HG03095 (cell line): ENCODE results near the gene KCNG2.

Experiments
- ATAC-seq: cut with Tn5 transposase; IDR thresholded peaks from one replicate; pipeline ENCODE4 v1.9.1; 2021; ENCODE audit warnings: moderate library complexity; ENCODE audit not compliant: unreplicated experiment

KCNG2 gene

DNA sequence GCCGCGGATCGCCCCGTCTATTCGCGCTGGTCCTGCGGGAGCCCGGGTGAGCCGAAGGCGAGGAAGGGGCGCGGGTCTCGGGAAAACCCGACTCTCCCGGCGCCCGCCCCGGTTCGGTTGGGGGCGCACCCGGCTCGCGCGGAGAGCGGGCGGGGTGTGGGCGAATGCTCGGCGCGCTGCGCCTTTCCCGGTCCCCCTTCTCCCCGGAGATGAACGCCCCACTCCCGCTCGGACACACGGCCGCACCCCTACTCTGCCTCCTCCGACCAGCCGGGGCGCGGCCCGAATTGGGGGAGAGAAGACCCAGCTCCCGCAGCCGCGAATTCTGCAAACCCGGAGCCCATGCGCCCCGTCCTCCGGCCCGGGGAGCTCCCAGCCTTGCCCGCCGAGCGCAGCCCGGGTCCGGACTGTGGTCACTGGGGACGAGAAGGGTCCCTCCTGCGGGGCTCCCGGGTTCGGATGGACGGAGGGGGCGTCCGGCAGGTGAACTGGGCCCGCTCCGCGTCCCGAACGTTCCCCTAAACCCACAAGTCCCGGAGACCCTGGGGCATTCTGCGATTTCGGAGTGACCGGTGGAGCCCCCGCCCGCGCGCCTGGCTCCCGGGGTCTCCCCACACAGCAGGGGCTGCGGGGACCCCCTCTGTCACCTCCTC is 734 bp downstream of the KCNG2 start:
- ATAC-seq: no peak

DNA sequence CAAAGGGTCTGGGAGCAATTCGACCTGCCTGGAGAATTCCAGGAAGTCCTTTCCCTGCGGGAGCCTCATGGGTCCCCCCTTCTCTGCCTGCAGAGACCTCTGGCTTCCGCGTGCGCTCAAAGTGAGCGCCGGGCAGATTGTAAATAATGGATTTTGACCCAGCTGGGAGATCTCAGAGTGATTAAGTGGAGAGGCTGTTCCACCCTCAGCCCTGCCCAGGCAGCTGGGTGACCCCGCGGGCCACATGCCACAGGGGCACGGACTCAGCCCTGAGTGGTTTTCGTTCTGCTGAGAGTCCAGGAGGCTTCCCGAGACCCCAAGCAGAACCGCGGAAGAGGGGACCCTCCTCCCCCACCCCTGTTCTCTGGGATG is 1.2 kb downstream of the KCNG2 start:
- no peak for ATAC-seq

DNA sequence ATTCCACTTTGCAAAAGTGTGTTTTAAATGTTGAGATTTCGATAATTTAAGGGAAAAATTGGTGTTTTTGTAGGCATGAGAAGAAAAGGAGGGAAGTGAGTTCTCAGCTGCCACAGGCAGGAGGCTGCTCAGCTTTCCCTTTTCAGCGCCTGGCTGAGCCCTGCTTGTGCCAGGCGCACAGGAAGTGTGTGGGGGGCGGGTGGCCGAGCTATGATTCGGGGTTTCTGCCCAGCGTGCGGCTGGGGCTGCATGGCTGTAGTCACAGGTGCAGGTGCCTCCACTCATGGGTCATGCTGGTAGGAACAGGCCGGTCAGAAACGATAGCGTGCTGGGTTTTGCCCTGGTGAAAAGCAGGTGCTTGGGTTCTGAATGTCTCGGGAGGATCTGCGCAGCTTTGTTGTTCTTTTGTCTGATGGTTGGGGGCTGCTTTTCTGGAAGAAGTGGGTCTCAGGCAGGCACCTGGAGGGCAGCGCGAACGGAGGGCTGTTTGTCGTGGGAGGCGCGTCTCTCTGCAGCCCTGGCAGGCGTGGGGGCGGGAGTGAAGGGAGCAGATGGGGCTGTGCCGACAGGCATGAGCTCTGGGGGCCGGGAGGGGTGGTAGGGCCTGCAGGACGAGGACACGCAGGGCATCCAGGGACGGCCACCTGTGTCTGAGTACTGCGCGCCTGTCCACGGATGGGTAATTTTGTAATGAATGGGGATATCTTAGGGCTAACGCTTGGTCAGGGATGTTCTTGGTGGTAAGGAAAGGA is 2.1 kb downstream of the KCNG2 start:
- no peak for ATAC-seq

DNA sequence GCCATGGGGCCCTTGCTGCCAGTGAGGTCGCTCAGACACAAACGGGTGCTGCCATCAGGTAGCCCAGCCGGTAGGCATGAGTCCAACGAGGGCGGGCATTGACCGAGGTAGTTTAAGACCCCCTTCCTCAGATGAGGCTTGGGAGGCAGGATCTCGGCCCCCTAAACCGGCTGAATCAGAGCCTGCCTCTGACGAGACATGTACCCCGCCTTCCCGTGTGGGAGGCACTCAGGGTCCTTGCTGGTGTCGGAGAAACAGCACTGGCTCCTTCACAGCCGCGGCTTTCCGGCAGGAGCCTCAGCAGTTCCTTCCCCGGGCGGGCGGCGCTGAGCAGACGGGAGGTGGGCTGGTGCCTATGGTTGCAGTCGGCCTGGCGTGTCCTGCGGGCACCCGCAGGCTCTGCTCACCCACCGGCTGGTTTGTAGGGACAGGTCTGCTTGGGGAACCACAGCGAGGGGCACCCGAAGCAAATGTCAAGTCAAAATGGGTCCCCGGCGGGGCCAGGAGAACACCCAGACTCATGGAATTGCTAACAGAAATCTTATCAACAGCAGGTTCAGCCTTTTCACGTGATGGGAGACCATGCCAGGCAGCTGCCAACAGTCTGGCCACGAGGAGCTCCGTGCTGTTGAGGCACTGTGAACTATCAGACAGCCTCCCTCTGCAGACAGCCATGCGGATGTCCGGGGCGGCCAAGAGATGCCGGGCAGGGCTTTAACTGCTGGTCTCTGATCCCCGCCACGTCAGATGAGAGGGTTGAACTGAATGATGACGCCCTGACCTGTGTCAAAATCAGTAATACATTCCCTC is 2.8 kb downstream of the KCNG2 start:
- ATAC-seq: no peak

DNA sequence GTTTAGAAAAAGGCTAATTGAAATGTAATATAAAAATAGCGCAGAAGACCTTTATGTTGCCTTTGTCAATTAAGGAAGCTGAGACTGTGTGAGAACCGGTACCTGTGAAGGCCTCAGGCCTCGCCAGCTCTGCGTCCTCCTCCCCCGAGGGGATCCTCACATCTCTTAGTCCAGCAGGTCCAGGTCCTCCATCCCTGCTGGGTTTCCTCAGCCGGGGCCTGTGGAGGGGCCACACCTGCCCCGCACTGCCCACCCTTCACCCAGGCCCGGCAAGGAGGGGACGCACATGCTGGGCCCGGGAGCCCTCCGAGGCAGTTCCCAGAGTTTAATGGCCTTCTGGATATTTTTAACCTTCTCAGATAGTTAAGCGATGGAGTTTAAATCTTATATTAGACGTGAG is 3.5 kb downstream of the KCNG2 start:
- no peak for ATAC-seq

DNA sequence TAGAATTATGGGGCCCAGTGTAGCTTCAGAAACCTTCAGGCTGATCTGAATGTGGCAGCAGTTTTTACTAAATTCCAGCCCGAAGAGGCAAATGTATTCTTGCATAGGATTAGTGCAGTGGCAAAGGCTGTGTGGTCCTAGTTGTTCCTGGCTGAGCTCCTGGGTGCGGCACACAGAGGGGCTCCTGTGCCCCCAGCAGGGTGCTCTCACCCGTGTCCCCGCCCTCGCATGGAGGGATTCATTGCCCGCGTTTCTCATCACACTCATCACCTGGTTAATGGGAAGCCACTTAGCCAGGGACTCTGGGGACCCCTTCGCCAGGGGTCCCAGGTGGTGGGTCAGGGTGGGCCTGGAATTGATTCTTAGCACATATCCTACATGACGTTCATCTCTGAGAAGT is 3.9 kb downstream of the KCNG2 start:
- ATAC-seq: no peak

DNA sequence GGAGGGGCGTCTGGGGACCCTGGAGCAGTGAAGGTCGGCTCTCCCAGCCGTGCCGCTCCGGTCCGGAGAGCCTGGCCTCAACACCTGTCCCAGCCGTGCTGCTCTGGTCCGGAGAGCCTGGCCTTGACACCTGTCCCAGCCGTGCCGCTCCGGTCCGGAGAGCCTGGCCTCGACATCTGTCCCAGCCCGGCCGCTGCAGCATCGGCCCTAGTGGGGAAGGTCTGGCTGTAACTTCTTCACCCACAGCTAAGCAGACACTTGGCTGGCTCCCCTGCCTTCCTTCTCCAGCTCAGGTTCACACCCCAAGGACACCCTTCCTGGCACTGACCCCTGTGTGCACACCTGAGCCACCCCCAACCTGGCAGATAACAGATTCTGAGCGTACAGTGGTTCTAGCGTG is 4.6 kb downstream of the KCNG2 start:
- ATAC-seq: no peak

DNA sequence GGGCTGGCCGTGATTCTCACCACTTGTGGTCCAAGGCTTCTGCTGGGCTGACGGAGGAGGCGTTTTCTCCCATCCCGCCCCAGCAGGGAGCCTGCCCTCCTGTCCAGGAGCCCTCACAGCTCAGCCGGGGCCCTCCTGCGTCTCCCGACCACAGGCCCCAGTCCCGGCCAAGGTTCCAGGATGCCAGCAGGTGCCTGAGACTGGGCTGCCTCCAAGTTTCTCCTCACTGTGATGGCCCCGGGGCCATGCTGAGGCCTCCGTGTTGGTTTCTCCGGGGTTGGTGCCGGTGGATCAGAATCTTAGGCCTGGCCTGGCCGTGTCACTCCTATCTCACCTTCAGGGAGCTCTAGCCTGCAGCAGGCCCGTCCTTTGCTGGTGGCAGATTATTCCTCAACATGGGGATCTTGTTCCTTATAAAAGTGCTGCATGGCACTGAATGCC is 5.9 kb downstream of the KCNG2 start:
- no peak for ATAC-seq

DNA sequence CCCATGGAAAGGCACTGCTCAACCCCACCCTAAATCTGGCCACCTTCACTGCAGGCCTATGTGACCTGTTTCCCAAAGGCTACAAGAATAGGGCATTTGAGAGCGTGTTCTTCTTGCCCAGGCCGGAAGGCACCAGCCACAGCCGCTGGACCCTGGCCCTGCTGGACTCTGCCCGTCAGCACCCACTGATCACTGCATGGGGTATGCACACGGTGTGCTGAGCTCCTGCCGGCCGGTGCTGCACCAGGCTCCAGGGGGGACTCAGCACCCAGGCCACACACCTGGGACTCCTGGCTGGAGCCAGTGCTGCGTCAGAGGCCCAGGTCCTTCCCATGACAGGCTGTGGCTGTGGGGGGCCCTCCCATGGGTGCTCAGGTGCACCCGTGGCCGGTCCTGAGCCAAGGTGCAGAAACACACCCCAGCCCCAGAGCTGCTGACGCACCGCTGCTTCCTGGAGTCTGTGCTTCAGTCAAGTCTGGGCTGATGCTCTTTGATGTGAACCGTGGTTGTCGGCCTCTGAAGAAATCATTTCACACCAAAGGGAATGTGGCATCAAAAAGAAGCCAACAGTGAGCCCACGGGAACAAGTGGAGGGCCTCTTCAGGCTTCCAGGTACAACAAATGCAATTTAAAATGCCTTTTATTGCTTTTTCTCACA is 6.5 kb downstream of the KCNG2 start:
- no peak for ATAC-seq

DNA sequence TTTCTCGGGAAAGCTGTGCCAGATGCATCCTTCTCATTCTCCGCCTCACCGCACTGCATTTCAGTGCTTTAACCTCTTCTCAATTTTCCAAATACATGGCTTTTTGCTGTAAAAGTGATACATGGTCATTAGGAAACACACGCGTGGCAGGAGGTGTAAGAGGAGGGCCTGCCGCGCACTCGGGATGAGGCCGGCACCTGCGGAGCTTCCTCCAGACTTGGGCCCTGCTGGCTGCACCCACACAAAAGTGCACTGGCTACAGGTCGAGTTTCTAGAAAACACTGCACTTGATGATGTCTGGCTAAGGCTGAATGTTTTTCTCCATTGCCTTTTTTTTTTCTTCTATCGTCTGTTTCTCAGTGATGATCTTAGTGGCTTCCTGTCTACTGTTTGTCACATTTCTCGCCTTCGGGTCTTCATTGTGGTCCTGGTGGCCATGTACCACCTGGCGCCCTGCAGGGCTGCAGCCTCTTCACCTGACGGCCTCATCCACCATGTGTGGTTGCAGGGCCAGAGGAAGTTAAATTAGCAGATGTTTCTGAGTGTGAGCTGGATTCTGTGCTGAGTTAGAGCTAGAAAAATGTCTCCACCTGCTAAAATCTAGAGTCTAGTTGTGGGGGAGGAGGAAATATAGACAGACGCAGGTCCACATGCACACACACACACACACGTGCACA is 7.6 kb downstream of the KCNG2 start:
- no peak for ATAC-seq

DNA sequence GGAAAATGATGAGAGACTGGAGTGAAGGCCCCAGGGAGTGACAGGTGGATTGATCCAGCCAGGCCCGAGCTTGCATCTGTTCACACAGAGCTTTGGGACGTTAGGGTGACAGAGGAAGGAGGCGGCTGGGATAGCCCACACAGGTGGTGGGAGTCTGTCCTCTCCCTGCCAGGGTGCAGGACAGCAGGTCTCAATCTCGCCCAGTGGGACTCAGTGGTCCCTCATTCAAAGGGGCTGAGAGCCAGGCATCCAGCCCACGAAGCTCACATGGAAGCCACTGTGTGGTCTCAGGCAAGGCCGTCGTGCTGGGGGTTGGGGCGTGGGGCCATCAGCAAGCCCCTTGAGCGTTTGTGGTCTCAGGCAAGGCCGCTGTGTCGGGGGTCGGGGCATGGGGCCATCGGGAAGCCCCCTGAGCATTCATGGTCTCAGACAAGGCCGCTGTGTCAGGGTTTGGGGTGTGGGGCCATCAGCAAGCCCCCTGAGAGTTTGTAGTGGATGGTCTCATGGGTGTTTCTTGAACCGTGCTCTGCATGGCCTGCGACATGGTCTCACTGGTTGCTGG is 8.3 kb downstream of the KCNG2 start:
- no peak for ATAC-seq

DNA sequence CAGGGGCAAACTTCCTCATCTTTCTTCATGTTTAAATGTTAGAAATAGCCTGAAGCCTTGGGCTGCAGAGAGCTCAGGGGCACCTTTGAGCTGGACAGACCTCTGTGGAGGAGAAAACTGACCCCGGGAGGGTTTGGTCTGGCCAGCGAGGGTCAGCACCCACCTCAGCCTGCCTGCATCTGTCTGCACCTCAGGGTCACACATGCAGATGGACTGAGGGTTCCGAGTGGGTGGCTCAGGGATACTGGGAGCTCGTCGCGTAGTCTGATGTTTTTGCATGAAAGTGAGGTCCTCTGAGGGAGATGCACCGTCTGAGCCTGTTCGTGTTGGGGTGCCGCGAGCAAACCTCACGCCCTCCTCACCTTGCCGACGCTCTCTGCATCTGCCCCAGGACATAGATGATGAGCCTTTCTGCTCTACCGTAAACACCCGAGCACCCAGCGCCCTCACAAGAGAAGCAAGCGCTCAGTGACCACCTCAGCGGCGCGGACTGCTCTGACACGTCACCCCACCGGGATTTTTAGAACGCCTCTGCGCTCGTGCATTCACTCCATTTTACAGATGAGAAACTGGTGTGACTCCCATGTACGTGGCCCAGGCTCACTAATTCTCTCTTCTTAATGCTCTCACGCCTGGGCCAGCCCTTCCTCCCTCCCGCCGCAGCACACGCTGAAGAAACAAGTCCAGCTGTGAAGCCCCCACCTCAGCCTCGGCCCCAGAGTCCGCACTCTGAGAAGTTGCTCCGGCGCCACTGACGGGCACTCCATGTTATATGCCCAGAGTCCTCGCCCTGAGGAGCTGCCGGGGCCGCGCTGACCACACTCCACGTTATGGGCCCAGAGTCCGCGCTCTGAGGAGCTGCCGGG is 9.5 kb downstream of the KCNG2 start:
- no peak for ATAC-seq

DNA sequence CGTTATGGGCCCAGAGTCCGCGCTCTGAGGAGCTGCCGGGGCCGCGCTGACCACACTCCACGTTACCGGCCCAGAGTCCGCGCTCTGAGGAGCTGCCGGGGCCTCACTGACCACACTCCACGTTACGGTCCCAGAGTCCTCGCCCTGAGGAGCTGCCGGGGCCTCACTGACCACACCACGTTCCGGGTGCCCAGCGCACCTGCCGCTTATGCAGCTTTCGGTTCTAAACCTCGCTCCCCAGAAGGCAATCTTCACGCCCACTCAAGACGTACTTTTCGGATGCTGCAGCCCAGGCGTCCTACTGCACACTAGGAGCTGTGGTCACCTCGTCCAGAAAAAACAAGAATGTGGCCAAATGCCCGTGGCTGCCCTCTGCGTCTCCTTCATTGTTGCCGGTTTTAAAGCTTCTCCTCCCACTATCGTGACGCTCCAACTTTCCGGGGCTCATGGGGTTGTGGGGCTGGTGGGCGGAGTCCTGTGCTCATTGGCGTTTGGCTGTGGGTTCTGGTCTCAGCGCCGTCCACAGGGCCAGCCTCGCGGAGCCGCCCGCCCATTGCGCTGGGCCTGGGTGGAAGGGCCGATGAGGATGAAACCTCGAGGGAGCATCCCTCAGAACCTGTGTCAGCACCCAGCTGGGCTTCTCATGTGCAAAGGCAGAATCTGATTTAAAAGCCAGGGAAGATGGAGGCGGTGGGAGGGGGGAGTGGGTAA is 11.9 kb downstream of the KCNG2 start:
- ATAC-seq: no peak

DNA sequence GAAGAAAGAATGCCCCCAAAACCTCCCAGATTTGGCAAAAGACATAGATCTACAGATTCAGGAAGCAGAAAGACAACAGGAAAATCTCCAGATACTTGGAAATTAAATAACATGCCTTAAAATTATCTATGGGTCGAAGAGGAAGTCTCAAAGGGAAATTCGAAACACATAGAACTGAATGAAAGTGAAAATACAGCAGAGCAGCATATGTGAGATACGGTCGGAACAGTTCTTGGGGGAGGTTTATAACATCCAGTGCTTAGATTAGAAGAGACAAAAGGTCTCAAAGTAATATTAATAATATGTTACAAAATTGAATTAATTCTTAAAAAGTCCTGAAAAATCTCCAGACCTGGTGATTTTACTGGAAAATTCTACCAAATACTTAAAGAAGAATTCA is 14.3 kb downstream of the KCNG2 start:
- ATAC-seq: no peak

DNA sequence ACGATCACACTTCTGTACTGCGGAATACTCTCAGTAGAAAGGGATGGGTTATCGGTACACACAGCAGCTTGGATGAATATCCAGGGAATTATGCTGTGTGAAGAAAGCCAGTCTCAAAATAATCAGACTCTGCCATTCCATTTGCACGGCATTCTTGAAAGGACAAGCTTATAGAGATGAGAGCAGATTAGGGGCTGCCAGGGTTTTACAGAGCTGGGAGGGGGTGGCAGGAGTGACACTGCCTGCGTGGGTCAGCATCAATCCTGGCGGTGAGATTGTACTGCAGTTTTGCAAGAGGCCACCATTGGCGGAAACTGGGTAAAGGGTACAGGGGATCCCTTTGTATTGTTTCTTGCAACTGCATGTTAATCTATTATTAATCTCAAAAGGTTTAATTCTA is 16.6 kb downstream of the KCNG2 start:
- ATAC-seq: no peak

DNA sequence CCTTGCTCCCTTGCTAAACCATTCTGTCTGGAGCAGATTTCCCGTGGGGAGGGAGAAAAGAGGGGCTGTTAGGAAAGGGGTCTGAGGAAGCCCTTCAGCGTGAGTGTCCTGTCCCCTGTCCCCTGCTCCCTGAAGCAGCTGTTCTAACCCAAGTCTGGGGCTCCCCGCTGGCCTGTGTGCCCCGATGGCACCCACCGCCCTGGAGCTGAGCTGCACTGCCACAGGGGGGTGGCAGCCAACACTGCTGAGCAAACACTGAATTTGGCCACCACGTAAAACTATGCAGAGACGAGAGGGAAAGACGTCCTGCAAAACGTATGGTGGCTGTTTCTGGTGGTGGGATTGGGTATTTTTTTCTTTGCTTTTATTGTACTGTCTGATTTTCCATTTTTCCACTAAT is 17.9 kb downstream of the KCNG2 start:
- ATAC-seq: no peak

DNA sequence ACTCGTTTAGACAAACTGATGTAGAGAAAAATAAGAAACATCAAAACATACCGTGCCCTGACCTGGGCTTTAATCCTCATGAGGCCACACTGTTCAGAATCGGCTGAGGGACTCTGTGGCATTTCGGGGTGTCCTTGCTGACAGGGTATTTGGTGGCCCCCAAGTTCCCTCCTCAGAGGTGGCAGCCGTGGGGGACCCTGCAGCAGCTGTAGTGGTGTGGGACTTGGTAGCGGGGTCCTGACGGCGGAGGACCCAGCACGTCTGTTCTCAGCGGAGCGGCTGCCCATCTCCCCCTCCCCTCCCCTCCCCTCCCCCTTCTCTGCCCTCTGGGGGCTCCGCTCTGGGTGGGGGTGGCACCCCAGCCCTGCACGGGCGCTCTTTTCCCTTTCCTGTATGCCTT is 18.4 kb downstream of the KCNG2 start:
- no peak for ATAC-seq

DNA sequence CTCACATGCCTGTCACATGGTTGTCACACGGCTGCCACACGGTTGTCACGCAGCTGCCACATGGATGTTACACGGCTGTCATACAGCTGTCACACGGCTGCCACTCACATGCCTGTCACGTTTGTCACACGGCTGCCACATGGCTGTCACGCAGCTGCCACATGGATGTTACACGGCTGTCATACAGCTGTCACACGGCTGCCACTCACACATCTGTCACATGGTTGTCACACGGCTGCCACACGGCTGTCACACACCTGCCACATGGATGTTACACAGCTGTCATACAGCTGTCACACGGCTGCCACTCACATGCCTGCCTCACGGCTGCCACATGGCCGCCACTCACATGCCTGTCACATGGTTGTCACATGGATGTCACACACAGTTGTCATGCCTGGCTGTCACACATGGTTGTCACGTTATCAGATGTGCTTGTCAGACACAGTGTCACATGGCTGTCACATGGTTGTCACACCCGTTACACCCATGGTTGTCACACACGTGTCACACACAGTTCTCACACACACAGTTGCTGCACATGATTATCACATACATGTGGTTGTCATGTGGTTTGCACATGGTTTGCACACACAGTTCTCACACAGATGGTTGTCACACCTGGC is 19.4 kb downstream of the KCNG2 start:
- ATAC-seq: no peak

DNA sequence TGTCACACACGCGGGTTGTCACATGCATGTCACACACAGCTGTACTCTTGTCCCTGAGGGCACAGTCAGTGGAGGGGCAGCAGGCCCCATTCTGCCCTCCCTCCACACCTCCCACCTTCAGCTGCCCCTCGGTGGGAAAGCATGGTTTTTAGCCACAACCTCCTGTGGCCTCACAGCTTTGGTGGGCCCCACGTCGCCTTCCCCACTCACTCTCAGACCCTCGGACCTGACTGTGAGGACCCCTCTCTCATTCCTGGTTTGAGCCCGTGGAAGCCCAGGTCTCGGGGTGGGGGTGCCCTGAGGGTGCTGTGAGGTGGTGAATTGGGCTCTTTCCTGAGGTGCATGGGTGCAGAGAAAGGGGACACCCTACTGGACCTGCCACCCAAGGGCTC is 19.9 kb downstream of the KCNG2 start:
- no peak for ATAC-seq
